Measurements from ENCODE around the gene DNAJA1. TPM values are rescaled to one million over a fixed set of nuclear protein-coding genes. Genes with fewer than 3 reads are reported as not detected.

The DNAJA1 gene
- polyA plus RNA-seq, 1 experiment: 237 TPM

GRCh38 chr9:33076046-33077004 is 51.3 kb downstream of the DNAJA1 start, which contains the start of gene SMU1:
Gene SMU1, minus strand, starts transcription at chr9:33076674. Its CDS starts 66 bp downstream, at chr9:33076608.
- CTCF ChIA-PET: interaction anchor here (2.1 kb wide), 1 partner anchor 150 kb away, joined by 11 read pairs; no protein-coding TSS in a partner anchor

GRCh38 chr9:33080534-33080933 is 55.5 kb downstream of the DNAJA1 start:
- no peak for TF ChIP-seq CTCF (IDR thresholded peaks at IDR 0.05; ENCODE audit: low read depth, low read length)
- ChIA-PET CTCF (interaction anchor here (0.9 to 3.4 kb wide), 7 partner anchors 50 to 183 kb away, joined by 3 to 52 read pairs (median 4); no protein-coding TSS in a partner anchor), POLR2A (no interaction called here)
- DNase-seq (ENCODE audit: low read depth, low spot score): no peak
- Histone ChIP-seq H3K9me3 (ENCODE audit: control insufficient read depth, insufficient read depth, low read length) (peaks cover 2% of the 10 kb centered on the region), H3K4me3 (ENCODE audit: low read depth, low read length) (no peak overlapping the region), H3K27ac (ENCODE audit: low read depth, low read length) (no peak overlapping the region), H3K27me3 (ENCODE audit: control insufficient read depth, insufficient read depth, low read length) (no peaks in the 10 kb centered on the region)

More at GRCh38 chr9:33076046-33077004, 51.3 kb downstream of the DNAJA1 start, which contains the start of gene SMU1:
- peak within 1 kb of the TSS; percentile 90 for H3K27ac ChIP-seq (ENCODE audit: low read depth, low read length)
- no peak for TF ChIP-seq CTCF (IDR thresholded peaks at IDR 0.05; ENCODE audit: low read depth, low read length)
- H3K4me3 ChIP-seq (ENCODE audit: low read depth, low read length): peak within 1 kb of the TSS; percentile 98
- DNase-seq (ENCODE audit: low read depth, low spot score): peak; percentile 89
- H3K9me3 ChIP-seq (ENCODE audit: control insufficient read depth, insufficient read depth, low read length): no peaks in the 10 kb centered on the region; the same call in 1 of the 2 replicates
- POLR2A ChIA-PET: interaction anchor here (0.7 to 1.6 kb wide), 6 partner anchors 8 to 188 kb away, joined by 3 to 8 read pairs (median 6); partner anchors contain the start of genes BAG1, CHMP5 and DNAJA1
- H3K27me3 ChIP-seq (ENCODE audit: control insufficient read depth, insufficient read depth, low read length): no peaks in the 10 kb centered on the region

- ChIA-PET POLR2A (no interaction called here), CTCF (interaction anchor here (0.9 to 3.4 kb wide), 9 partner anchors 49 to 182 kb away, joined by 3 to 52 read pairs (median 4); no protein-coding TSS in a partner anchor)
- H3K27me3 ChIP-seq (ENCODE audit: control insufficient read depth, insufficient read depth, low read length): no peaks in the 10 kb centered on the region
- peak; percentile 76 for TF ChIP-seq CTCF (IDR thresholded peaks at IDR 0.05; ENCODE audit: low read depth, low read length)
- H3K9me3 ChIP-seq (ENCODE audit: control insufficient read depth, insufficient read depth, low read length): peaks cover 3% of the 10 kb centered on the region
- peak; percentile 72 for DNase-seq (ENCODE audit: low read depth, low spot score)
- H3K4me3 ChIP-seq (ENCODE audit: low read depth, low read length): peak overlapping the region; percentile 29; the same call in 1 of the 2 replicates
- no peak overlapping the region for H3K27ac ChIP-seq (ENCODE audit: low read depth, low read length)
Observed at GRCh38 chr9:33081128-33081851, 56.2 kb downstream of the DNAJA1 start.

- H3K27me3 ChIP-seq (ENCODE audit: control insufficient read depth, insufficient read depth, low read length): no peaks in the 10 kb centered on the region
- no peak overlapping the region for H3K4me3 ChIP-seq (ENCODE audit: low read depth, low read length)
- no peak for DNase-seq (ENCODE audit: low read depth, low spot score)
- peaks cover 3% of the 10 kb centered on the region for H3K9me3 ChIP-seq (ENCODE audit: control insufficient read depth, insufficient read depth, low read length)
- TF ChIP-seq CTCF (IDR thresholded peaks at IDR 0.05; ENCODE audit: low read depth, low read length): no peak
- ChIA-PET CTCF (interaction anchor here (1.1 to 1.2 kb wide), 2 partner anchors 142 to 144 kb away, joined by 3 to 13 read pairs; no protein-coding TSS in a partner anchor), POLR2A (no interaction called here)
- H3K27ac ChIP-seq (ENCODE audit: low read depth, low read length): no peak overlapping the region
Observed at GRCh38 chr9:33082128-33082527, 57.1 kb downstream of the DNAJA1 start.

Data from AG04450 (cell line).